NCI-H510A treated with DMSO at 0.1 percent for 48 hours (cell line): ENCODE measurements around the gene TYRP1.
"Not testable (repeated sequence)": the region's sequence is repeated elsewhere in the genome, so short reads cannot be mapped to it uniquely, and the experiment has no call there.

Experiments used
- DNase-seq: peaks from one replicate; lab custom pipeline; 2025; lab: John Stamatoyannopoulos, UW

TYRP1 gene, protein sequence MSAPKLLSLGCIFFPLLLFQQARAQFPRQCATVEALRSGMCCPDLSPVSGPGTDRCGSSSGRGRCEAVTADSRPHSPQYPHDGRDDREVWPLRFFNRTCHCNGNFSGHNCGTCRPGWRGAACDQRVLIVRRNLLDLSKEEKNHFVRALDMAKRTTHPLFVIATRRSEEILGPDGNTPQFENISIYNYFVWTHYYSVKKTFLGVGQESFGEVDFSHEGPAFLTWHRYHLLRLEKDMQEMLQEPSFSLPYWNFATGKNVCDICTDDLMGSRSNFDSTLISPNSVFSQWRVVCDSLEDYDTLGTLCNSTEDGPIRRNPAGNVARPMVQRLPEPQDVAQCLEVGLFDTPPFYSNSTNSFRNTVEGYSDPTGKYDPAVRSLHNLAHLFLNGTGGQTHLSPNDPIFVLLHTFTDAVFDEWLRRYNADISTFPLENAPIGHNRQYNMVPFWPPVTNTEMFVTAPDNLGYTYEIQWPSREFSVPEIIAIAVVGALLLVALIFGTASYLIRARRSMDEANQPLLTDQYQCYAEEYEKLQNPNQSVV

DNA sequence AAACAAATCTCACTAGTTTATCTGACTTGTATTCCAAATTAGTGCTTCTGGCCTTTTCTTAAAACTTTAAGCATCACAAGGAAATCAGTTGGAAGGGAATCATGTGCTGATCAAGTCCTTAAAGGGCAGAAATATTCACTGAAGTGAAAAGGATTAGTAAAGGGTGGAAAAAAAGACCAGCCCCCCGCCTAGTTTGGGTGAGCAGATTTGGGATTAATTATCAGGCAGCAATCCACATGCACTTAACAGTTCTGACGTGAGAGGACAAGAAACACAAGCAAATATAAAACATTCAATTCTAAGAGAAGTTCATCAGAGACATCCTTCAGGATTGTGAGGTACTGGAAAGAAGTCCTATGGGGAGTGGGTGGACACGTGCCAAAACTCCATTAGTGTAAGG, at the start of gene TYRP1:
Gene TYRP1 (plus strand): TSS at position 245 of the 400 bp plus-strand sequence. CDS start 612 bp downstream, outside the sequence.
- DNase-seq, result no peak

DNA sequence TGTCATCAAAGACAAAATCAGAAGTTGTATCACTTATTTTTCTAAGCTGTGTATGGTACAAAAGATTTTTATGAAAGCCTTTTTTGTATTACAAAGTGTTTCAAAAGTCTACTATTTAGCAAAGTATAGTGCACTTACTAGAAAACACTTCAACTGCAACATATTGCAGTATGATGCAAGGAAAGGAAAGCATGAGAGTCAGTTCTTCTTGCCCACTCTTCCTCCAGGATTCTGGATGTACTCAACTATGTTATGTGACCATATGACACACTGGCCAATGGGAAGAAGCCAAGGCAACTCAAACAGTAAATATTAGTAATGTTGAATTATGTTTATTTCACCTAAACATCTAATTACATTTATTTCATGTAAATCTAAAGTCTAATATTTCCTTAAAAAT, 49.5 kb upstream of the TYRP1 start:
- DNase-seq, result no peak

DNA sequence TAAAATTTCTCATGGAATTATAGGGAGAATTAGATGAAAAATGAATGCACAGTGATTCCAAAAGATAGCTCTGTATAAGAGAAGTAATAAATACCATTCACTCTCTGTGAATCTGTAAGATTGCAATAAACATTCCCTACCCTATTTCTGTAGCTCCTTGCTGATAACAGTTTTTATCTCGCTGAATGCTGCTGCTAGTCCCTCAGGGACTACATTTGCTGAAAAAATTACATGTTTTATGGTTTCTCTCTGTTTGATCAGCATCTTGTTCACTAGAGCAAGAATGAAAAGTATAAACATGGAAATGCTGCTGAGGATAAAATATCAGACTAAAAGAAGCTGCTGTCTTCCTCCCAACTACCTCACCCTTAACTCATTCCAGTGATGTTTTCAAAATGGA, 44.3 kb upstream of the TYRP1 start:
- no peak for DNase-seq

DNA sequence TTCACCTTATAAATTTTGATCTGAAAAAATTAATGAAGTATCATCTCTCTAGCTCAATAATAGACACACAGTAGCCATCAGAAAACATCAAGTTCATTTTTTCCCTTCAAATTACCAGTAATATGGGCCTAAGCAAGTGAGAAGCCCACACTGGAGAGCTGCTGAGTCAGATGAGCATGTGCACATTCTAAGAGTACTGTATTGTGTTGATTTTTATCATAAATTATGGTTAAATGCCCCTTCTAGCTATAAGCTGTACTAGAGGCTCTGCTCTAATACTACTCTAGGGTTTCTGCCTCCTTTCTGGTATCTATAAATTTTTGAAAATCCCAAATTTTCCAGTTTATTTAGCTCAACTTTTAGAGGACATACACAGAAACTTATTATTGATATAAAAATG, 42.1 kb upstream of the TYRP1 start:
- DNase-seq, result no peak

DNA sequence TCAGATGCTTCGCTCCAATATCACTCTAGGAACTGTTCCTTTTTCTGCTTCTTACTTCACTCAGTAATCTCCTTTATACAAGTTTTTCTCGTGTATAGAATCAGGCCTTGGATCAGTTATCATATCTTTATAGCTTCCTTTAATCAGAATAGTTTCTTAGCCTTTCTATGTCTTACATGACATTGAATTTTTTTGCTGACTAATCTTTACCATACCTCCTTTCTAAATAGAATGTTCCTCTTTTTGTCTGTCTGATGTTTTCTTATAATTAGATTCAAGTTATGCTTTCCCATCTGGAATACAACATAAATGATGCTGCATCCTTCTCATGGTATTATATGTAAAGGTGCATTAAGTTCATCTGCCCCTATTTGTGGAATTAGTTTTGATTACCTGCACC, 40.2 kb upstream of the TYRP1 start:
- DNase-seq, result no peak

DNA sequence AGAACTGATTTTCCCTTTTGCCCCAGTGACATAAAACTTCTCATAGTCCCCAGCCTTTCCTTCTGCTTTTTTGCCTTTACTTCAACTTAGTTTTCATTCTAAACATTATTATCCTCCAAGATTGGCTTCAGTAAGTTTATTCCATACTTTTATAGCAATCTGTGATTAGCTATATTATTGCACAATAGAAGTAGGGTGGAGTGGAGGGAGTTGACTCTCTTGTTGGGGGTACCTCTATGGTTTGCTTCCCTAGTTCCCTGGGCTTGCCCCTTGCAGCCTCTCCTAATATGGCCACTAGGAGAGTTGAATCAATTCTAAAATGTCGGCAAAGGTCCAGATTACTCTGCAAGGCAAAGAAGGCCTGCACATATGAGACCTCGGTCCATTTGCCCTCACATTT, 36.4 kb upstream of the TYRP1 start:
- DNase-seq, result no peak

DNA sequence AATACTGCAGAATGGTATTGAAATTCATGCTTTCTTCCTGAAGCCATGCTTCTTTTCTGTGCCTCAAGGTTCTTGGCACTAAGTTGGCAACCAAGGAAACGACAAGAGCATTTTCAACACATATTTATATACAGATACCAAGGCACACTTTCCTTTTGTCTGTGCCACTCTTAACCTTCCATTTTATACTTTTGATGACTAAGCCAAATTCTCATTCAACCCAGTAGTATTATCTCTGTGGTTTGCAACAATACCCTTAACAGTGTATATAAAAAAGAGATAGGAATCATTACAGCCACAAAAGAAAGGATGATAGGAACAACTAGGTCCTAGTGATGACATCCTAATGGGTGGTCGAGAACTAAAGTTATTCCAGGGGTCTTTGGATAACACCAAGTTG, 36.0 kb upstream of the TYRP1 start:
- DNase-seq, result no peak

DNA sequence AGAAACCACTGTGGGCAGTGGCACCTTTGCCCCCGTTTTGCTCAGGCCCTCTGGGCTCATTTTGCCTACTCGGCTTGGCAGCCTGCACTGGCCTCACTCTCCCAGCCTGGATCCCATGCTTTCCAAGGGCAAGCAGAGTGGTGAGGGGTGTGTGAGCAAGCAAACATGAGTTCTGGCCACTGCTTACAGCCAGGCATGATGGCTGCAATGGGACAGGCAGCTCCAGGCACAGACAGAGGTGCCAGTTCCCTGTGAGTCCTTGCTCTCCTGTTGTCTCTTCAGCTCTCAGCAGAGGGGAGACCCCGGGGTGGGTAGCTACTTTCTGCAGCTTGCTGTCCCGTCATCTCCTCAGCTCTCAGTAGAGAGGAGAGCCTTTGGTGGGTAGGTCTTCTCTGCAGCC, 35.2 kb upstream of the TYRP1 start:
- no peak for DNase-seq

DNA sequence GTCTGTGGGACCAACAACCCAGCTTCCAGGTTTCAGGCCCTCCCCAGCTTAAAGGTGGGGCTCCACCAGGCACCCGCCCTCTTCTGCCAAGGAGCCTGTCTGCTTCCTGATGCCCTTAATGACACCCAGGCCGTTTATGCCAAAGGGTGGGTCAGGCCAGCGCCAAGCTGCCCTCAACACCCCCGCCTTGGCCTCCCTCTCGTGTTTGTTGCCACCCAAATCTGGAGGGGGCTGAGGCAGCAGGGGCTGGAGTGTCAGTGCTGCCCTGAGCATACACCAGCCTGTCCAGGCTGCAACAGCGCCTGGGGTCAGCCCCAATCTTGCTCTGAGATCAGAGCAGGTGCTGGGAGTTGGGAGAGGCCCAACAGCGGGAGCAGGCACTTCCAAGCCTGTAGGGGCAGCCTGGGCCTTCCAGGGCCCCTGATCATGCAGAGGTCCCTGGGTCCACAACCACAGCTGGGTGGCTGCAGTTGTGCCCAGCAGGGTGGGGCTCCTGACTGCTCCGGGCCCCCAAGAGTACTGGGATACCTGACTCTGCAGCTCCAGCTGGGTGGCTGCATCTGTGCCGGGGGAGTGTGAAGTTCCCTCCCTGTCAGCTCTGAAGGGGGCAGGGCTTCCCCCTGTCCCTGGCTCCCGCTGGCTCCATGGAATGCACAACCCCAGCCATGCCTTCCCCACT, 34.5 kb upstream of the TYRP1 start:
- no peak for DNase-seq

DNA sequence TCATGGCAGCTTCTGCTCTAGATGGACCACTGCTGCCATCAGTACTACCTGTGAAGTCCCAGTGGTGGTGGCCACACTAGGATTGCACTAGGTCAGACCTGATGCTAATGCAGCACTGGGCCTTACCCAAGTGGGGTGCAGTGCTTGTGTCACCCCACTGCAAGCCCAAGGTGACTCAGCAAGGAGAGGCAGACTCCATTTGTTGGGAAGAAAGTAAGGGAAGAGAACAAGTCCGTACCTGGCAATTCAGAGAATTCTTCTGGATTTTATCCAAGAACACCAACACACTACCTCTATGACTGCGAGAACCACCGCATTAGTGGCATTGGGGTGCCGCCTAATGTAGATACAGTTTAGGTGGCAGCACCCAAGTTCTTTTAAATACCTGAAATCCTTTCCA, 34.0 kb upstream of the TYRP1 start:
- no peak for DNase-seq

DNA sequence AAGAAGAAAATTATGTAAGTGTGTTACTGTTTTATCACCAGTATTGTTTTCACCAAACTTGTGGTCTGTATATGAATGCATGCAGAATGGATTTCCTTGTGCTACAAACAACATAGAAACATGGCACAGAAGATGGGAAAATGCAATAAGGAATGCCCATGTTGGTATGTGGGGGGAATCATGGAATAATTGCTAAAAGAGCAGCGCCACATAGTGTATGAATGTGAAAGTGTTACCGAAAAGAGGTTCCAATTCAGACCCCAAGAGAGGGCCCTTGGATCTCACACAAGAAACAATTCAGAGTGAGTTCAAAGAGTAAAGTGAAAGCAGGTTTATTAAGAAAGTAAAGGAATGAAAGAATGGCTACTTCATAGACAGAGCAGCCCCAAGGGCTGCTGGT, 26.4 kb upstream of the TYRP1 start:
- DNase-seq, result no peak

DNA sequence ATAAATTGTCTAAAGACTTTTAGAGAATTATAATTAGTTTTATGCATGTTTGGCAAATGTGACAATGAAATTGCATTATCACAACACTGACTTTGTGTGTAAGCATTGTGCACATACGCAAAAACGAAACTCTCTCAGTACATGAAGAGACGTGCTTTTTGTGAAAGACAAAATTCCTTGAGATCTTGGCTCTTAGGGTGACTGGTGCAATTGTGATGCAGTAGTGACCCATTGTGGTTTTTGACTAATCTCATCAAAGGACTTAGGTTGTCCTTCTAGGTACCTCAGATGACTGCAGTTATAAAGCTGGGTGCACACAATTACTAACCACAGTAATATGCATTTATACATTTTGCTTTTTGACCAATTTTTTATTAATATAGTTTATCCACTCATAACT, 25.3 kb upstream of the TYRP1 start:
- DNase-seq, result no peak

DNA sequence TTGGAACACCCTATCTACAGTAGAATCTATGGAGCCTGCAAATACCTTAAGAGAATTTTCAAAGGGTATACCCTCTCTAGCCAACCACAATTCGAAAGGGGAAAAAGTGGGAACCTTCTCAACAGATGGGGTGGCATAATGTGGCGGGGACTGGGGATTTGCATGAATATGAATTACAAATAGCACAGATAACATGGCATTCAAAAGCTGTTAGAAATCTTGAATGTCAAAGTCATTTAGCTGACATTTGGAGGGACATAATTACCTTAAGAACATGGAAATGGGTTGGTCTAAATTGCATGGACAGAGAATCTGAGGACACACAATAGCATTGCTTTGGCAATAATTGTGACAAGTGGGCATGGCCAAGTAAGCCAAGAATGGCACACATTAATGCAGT, 23.2 kb upstream of the TYRP1 start:
- DNase-seq, result no peak

DNA sequence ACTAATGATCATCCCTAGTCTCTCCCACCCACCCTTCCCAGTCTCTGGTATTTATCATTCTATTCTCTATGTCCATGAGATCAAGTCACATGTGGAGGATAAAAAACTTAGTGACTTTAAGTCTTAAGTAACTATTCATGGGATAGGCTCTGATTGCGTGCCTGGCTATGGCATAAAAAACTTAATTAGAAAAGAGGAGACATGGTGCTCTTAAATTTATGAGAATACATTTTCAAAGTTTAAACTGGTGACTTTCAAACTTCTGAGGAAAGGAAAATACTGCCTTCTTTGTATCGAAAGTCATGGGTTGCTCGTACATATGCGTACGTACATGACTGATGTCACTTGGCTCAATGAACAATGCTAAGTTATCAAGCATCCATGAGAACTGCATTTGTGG, 18.2 kb upstream of the TYRP1 start:
- DNase-seq, result no peak

DNA sequence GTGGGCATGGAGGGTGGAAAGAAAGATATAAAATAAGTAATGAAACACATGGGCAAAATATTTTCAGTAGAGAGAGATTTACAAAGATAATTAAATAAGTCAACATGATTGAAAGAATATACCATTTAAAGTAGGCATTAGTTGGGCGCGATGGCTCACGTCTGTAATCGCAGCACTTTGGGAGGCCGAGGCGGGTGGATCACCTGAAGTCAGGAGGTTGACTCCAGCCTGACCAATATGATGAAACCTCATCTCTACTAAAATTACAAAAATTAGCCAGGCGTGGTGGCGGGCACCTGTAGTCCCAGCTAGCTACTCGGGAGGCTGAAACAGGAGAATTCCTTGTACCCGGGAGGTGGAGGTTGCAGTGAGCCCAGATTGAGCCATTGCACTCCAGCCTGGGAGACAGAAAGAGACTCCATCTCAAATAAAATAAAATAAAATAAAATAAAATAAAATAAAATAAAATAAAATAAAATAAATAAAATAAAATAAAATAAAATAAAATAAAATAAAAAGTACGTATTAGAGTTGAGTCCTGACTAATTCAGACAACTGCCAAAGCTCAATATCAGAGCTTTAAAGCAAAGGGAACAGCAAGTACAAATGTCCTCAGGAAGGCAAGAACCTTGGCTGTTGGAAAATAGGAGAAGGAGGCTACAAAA, 15.6 kb upstream of the TYRP1 start:
- DNase-seq, result not testable (repeated sequence)

DNA sequence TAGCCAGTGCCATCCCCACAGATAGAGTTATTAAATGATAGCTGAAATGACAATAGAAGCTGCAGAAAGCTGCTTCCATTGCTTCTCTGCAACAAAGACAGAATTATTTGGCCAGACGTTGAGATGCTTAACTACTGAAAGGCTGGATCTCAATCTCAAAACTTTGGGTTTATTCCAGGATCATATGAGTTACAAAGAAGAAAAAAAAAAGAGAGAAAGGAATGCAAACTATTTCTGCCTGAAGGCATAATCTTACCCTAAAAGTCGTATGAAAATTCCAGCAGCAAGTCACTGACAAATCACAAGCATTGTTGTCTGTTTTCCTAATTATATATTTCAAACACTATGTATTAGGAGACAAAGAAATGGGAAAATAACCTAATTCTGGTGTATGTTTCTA, 12.8 kb upstream of the TYRP1 start:
- no peak for DNase-seq

DNA sequence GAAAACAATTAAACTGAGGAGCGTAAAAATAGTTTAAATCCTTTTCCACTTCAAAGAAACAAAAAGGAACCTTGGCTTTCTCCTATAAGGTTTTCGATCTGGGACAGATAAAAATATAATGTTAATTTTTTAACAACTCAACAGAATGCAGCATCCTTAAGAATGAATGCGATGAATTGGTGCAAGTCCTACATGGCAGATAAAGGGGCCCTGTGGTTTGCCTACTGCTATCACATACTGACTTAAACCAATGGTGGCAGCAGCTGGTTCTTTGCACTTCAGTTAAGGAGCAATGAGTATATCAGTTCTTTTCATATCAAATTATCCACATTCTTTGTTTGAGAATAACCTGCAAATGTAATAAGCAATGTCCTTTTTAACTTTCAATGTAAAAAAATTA, 12.4 kb upstream of the TYRP1 start:
- DNase-seq, result no peak

DNA sequence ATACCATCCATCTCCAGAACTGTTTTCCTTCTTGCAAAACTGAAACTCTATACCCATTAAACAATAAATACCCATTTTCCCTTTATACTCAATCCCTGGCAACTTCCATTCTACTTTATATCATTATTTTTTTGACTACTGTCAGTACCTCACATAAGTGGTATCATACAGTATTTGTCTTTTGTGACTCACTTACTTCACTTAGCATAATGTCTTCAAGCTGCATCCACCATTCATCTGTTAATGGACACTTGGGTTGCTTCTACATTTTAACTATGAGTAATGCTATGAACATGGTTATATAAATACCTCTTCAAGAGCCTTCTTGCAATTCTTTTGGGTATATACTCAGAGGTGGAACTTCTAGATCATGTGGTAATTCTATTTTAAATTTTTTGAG, 11.6 kb upstream of the TYRP1 start:
- DNase-seq, result no peak

DNA sequence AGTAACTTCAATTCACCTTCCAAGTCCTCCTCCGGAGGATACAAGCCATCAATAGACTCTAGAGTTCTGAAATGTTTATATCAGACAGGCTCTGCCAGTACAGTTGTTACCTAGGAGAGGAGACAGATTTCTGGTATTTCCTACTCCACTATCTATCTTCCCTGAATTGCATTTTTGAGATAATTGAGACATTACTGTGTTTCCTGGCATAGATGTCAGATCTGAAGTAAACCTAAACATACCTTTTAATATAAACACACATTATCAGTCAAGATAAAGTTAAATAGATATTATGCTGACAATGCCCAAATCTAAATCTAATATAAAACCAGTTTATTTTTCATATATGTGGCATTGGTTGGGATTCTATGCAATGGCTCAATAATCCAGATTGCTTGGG, 8.2 kb upstream of the TYRP1 start:
- DNase-seq, result no peak

DNA sequence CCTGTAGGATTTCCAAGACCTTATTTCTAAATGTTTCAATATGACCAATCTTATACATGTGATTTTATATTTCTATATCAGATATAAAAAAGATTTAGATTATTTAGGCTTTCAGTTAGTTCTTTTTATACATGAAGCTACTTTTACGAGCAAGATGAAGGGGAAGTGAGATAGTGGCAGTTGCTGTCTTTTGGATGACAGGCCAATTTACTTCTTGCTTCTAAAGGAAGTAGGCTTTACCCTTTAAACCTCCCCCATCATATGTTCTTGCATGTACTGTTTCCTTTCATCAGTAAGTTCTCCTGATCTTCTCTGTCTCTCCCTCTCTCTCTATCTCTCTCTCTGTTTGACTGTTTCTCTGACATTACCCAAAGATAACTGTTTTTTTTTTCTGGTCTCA, 4.0 kb upstream of the TYRP1 start:
- DNase-seq, result no peak

DNA sequence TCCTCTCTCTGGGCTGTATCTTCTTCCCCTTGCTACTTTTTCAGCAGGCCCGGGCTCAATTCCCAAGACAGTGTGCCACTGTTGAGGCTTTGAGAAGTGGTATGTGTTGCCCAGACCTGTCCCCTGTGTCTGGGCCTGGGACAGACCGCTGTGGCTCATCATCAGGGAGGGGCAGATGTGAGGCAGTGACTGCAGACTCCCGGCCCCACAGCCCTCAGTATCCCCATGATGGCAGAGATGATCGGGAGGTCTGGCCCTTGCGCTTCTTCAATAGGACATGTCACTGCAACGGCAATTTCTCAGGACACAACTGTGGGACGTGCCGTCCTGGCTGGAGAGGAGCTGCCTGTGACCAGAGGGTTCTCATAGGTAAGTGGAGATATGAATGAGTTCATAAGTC, 828 bp downstream of the TYRP1 start:
- DNase-seq, result no peak

DNA sequence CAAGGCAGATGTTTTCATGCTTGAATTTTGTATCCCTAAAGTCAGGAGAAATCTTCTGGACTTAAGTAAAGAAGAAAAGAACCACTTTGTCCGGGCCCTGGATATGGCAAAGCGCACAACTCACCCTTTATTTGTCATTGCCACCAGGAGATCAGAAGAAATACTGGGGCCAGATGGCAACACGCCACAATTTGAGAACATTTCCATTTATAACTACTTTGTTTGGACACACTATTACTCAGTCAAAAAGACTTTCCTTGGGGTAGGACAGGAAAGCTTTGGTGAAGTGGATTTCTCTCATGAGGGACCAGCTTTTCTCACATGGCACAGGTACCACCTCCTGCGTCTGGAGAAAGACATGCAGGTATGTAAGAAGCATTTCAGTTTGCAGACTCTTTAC, 2.3 kb downstream of the TYRP1 start:
- DNase-seq, result no peak
